ENCODE results near the gene ERGIC1. TPM values are rescaled to one million over a fixed set of nuclear protein-coding genes. Genes with fewer than 3 reads are reported as not detected.

Gene ERGIC1
- total RNA-seq, 1 donor from 2014 or later = 74.8 TPM

- no peak for DNase-seq (ENCODE audit: missing footprints)
- ATAC-seq = no peak
- intact Hi-C loops (cut with DNase I) = no loop called here
Measured at GRCh38 chr5:172971482-172971881, 137.4 kb downstream of the ERGIC1 start.

DNA sequence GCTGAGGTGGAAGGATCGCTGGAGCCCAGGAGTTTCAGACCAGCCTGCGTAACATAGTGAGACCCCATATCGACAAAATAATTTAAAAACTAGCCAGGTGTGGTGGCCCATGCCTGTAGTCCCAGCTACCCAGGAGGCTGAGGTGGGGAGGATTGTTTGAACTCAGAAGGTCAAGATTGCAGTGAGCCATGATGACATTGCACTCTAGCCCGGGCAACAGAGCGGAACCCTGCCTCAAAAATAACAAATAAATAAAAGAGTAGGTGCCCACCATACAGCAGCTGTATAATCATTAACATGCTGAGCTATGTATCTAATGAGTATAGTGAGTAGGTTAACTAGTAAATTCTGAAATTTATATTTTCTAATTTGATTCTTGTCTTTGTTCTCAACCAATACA lies 138.5 kb downstream of the ERGIC1 start:
- ATAC-seq = no peak
- intact Hi-C loops (cut with DNase I) = no loop called here
- DNase-seq (ENCODE audit: missing footprints) = no peak

DNA sequence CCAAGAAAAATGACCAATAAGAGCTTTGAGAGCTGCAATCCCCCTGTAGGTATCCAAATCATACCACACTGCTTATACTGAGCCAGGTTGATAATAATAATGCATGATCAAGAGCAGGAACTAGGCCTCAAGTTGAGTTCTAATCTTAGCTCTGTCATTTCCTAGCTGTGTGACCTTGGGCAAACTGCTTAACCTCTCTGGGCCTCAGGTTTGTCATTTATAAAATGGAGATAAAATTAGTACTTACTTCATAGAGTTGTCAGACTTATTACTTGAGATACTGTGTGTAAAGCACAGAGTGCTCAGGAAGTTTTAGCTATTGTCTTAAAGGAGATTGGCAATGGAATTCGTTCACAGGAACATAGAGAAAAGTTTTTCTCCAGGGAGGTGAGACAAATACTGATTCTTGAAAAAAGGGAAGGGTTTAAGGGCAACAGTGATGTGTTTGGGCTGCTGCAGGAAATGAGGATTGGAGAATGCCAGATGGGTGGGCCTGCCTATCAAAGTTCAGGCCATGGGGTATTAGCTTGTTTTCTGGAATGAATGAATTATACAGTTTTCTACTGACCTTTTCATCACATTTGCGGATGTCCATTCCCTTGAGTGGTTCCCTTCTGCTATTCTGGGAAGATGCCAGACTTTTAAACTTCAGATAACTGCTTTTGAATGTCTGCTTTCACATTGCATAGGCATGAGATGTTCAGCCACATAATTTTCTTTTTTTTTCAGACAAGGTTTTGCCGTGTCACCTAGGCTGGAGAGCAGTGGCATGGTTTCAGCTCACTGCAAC lies 139.3 kb downstream of the ERGIC1 start:
- no peak for DNase-seq (ENCODE audit: missing footprints)
- peak; percentile 75 for ATAC-seq
- intact Hi-C loops (cut with DNase I) = no loop called here

DNA sequence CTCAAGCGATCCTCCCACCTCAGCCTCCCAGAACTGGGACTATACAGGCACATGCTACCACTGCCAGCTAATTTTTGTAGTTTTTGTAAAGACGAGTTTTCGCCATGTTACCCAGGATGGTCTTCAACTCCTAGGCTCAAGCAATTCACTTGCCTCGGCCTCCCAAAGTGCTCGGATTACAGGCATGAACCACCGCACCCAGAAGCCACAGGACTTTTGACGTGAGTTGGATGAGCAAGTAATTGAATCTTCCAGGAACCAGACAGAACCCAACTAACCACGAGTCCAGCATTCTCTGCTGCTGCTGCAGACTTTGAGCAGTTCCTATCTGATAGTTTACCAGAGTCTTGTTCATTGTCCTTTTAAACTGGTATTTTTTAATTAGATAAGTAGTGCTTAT lies 139.9 kb downstream of the ERGIC1 start:
- no peak for ATAC-seq
- intact Hi-C loops (cut with DNase I) = no loop called here
- no peak for DNase-seq (ENCODE audit: missing footprints)

DNA sequence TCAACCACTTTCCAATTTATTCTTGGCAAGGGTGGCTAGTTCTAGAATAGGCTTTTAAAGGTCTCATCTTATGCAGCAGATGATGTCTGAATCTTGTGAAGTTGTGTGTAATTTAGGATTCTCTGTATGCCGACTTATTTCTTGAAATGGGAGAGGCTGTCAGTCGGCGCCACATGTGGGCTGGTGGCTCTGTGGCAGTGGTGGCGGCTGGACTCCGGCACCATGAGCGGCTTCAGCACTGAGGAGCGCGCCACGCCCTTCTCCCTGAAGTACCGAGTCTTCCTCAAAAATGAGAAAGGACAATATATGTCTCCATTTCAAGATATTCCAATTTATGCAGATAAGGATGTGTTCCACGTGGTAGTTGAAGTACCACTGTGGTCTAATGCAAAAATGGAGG lies 141.2 kb downstream of the ERGIC1 start:
- intact Hi-C loops (cut with DNase I) = no loop called here
- ATAC-seq (no peak), DNase-seq (ENCODE audit: missing footprints) (no peak)

DNA sequence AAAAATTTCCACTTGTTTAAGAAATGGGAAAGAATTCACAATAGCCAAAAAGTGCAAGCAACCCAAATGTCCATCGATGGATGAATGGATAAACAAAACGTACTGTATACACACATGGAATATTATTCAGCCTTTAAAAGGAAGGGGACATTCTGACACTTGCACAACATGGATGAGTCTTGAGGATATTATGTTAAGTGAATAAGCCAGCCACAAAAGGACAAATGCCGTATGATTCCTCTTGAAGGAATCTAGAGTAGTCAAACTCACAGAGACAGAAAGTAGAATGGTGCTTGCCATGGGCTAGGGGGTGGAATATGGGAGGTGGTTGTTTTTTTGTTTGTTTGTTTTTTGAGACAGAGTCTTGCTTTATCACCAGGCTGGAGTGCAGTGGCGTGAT lies 145.7 kb downstream of the ERGIC1 start:
- intact Hi-C loops (cut with DNase I) = loop anchor here (5.0 to 10.0 kb wide), 2 partner anchors 165 to 303 kb away; partner anchors contain the start of gene BNIP1
- ATAC-seq (no peak), DNase-seq (ENCODE audit: missing footprints) (no peak)

DNA sequence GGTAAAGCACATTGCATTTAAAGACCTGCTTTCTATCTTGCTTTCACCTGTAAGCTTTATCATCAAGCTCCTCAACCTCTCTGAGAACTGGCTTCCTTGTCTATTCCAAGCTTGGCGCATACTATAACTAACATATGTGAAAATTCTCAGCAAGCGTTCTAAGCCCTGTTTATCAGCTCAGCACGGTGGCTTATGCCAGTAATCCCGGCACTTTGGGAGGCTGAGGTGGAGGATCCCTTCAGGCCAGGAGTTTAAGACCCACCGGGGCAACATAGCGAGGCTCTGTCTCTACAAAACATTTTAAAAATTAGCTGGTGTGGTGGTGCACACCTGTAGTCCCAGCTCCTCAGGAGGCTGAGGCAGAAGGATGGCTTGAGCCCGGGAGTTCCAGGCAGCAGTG lies 147.9 kb downstream of the ERGIC1 start:
- intact Hi-C loops (cut with DNase I) = loop anchor here (5.0 to 10.0 kb wide), 2 partner anchors 163 to 300 kb away; partner anchors contain the start of gene BNIP1
- no peak for DNase-seq (ENCODE audit: missing footprints)
- ATAC-seq = no peak

GRCh38 chr5:172983542-172984243 lies 149.6 kb downstream of the ERGIC1 start, which contains the start of gene ATP6V0E1:
TSS of gene ATP6V0E1 (plus strand) at chr5:172983771. CDS start at chr5:172983861, 90 bp downstream.
- DNase-seq (ENCODE audit: missing footprints) (peak; percentile 99), ATAC-seq (peak; percentile 99)
- intact Hi-C loops (cut with DNase I) = loop anchor here (5.0 to 10.0 kb wide), 2 partner anchors 161 to 299 kb away; partner anchors contain the start of gene BNIP1

GRCh38 chr5:172984244-172984953 lies 150.3 kb downstream of the ERGIC1 start:
- DNase-seq (ENCODE audit: missing footprints) (peak; percentile 88), ATAC-seq (peak; percentile 50)
- intact Hi-C loops (cut with DNase I) = loop anchor here (5.0 to 10.0 kb wide), 2 partner anchors 160 to 298 kb away; partner anchors contain the start of gene BNIP1

GRCh38 chr5:172985596-172985995 lies 151.5 kb downstream of the ERGIC1 start:
- intact Hi-C loops (cut with DNase I) = loop anchor here (10.0 kb wide), 1 partner anchor 159 kb away; the partner anchor contains the start of gene BNIP1
- ATAC-seq = no peak
- no peak for DNase-seq (ENCODE audit: missing footprints)

DNA sequence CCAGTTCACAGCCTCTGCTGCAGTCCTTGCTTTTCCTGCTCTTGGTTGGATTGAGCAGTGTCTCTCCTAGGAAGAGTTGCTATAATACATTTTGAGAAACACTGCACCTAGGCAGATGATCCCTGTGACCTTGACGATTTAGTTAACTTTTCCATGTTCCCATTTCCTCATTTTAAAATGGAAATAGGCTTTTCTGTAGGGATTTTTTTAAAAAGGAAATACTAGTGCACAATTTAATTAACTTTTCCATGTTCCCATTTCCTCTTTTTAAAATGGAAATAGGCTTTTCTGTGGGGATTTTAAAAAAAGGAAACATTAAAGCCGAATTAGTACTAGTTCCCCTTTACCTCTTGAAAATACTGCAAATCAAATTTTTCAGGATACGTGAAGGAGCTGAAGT lies 154.2 kb downstream of the ERGIC1 start:
- intact Hi-C loops (cut with DNase I) = loop anchor here (10.0 kb wide), 1 partner anchor 157 kb away; the partner anchor contains the start of gene BNIP1
- no peak for DNase-seq (ENCODE audit: missing footprints)
- ATAC-seq = no peak

DNA sequence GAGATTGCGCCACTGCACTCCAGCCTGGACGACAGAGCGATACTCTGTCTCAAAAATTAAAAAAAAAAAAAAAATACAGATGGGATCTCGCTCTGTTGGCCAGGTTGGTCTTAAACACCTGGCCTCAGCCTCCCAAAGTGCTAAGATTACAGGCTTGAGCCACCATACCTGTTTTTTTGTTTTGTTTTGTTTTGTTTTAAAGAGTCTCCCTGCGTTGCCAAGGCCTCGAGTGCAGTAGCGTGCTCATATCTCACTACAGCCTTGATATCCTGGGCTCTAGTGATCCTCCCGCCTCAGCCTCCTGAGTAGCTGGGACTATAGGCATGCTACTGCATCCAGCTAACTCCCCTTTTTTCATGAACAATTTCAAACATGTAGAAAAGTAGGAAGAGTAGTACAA lies 156.7 kb downstream of the ERGIC1 start:
- ATAC-seq (no peak), DNase-seq (ENCODE audit: missing footprints) (no peak)
- intact Hi-C loops (cut with DNase I) = no loop called here

DNA sequence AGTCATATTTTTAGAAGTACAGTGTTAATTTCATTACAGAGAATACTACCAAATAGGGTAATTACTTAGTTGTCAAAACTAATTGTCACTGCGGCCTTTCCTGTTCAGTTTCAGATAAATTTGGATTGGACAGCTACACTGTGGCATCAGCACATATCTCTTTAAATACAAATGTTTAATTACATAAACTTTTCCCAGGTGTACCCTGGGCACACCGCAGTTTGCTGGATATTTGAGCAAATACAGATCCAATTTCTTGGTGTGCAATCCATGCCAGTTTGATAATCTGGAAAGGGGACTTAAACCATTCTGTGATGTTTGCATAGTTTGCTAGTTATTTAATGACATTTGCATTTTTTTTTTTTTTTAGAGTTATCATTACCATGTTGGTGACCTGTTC lies 160.4 kb downstream of the ERGIC1 start:
- DNase-seq (ENCODE audit: missing footprints) = no peak
- intact Hi-C loops (cut with DNase I) = no loop called here

DNA sequence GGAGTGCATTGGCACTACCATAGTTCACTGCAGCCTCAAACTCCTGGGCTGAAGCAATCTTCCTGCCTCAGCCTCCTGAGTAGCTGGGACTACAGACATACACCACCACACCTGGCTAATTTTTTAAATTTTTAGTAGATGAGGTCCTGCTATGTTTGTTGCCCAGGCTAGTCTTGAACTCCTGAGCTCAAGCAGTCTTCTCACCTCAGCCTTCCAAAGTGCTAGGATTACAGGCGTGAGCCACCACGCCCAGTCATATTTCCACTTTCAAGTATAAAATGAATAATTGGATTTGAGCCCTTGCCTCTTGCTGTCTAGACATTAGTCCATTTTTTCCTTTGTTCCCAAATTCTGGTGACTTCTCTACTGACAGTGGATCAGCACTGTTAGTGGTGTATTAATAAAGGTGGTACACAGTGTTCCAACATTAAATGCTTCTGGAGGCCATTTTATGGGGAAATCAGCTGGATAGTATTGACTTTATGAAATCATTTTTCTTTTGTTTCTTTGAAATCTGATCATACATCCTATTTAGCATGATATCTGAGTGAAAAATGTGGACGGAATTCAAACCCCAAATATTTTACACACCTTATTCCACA lies 165.4 kb downstream of the ERGIC1 start:
- DNase-seq (ENCODE audit: missing footprints) = no peak
- intact Hi-C loops (cut with DNase I) = no loop called here
- no peak for ATAC-seq

More for the DNA sequence above, 160.4 kb downstream of the ERGIC1 start:
- no peak for ATAC-seq

DNA sequence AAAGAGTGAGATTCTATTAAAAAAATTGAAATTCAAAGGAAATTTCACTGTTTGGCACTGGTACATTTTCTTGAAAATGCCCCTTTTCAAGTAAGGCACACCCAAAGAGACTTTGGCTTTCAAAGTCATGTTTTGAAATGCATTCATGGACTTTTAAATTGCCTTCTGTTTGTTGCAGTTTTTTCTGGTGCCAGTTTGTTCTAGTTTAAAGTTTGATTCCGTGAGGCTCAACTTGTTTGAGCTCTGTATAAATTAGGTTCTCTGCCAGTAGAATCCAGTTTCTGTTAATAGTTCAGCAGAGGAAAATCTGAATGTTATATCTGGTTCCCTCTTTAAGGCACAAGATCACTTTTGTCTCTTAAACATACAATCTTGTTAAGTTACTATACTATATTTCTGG lies 165.9 kb downstream of the ERGIC1 start:
- intact Hi-C loops (cut with DNase I) = no loop called here
- DNase-seq (ENCODE audit: missing footprints) = no peak
- ATAC-seq = no peak

- intact Hi-C loops (cut with DNase I) = no loop called here
- ATAC-seq = no peak
- no peak for DNase-seq (ENCODE audit: missing footprints)
Measured at GRCh38 chr5:173001229-173001841, 167.3 kb downstream of the ERGIC1 start.
